SK-N-SH (cell line): ENCODE measurements around the gene PRAF2. TPM values are rescaled to one million over a fixed set of nuclear protein-coding genes. Genes with fewer than 3 reads are reported as not detected.

Experiments
- CTCF ChIA-PET: fragments of 300-600, 350-600 bp; formaldehyde crosslinking; extraction: SDS; loops from one replicate; lab custom pipeline; 2021; lab: Yijun Ruan, JAX
- POLR2A ChIA-PET: fragments of 350-600 bp; sonication (Branson Sonifier 250); formaldehyde crosslinking; extraction: SDS; loops from one replicate; lab custom pipeline; 2020; ENCODE audit warnings: antibody characterized with exemption, inconsistent platforms; lab: Yijun Ruan, JAX
- DNase-seq: peaks from one replicate; pipeline ENCODE4 v3.0.0; 2012
- H2AFZ ChIP-seq: fragments of 200-600 bp; sonication (generic); 2 replicates; pipeline ENCODE4 v1.8.1; 2016; ENCODE audit warnings: antibody characterized with exemption, mild to moderate bottlenecking, low read depth
- H3F3A ChIP-seq: fragments of 200-600 bp; sonication (generic); replicated peaks from 2 replicates; pipeline ENCODE3; 2016; ENCODE audit warnings: antibody characterized with exemption, mild to moderate bottlenecking; ENCODE audit not compliant: insufficient read depth
- H3K27ac ChIP-seq, 2 experiments: fragments of 200-500 bp in 1 of 2; fragments of 200-600 bp in 1 of 2; sonication (Bioruptor generic) in 1 of 2; sonication (generic), shearing (Covaris generic) in 1 of 2; 2 replicates each; pipeline versions ENCODE4 v1.5.1 to v1.6.1; 2014 to 2016; ENCODE audit warnings: low read depth in 2 of 2, inconsistent platforms in 1 of 2, low read length in 1 of 2, mild to moderate bottlenecking in 1 of 2, mixed read lengths in 1 of 2
- H3K27me3 ChIP-seq: fragments of 200-600 bp; sonication (generic), shearing (Covaris generic); 2 replicates; pipeline ENCODE4 v1.6.1; 2016; ENCODE audit warnings: mixed run types; ENCODE audit not compliant: insufficient read depth
- H3K36me3 ChIP-seq, 2 experiments: fragments of 200-500 bp in 1 of 2; fragments of 200-600 bp in 1 of 2; sonication (Bioruptor generic) in 1 of 2; sonication (generic) in 1 of 2; replicated peaks in 1 of 2; 2 replicates each; pipeline versions ENCODE3 to v1.5.1; 2014 to 2016; ENCODE audit warnings: low read length in 1 of 2, mild to moderate bottlenecking in 1 of 2; ENCODE audit not compliant: insufficient read depth in 2 of 2, control insufficient read depth in 1 of 2
- H3K4me1 ChIP-seq, 2 experiments: fragments of 200-500 bp in 1 of 2; fragments of 200-600 bp in 1 of 2; sonication (Bioruptor generic) in 1 of 2; sonication (generic), shearing (Covaris generic) in 1 of 2; 2 replicates each; pipeline versions ENCODE4 v1.5.1 to v1.6.1; 2014 to 2016; ENCODE audit warnings: low read depth in 1 of 2, low read length in 1 of 2, mixed run types in 1 of 2; ENCODE audit not compliant: insufficient read depth in 2 of 2, control insufficient read depth in 1 of 2
- H3K4me2 ChIP-seq: fragments of 200-600 bp; sonication (generic), shearing (Covaris generic); 2 replicates; pipeline ENCODE4 v1.6.1; 2017; ENCODE audit warnings: mixed run types
- H3K4me3 ChIP-seq, 2 experiments: fragments of 200-500 bp in 1 of 2; fragments of 200-600 bp in 1 of 2; sonication (Bioruptor generic) in 1 of 2; sonication (generic), shearing (Covaris generic) in 1 of 2; 2 replicates each; pipeline versions ENCODE4 v1.5.1 to v1.8.1; 2014 to 2016; ENCODE audit warnings: low read depth in 2 of 2, inconsistent platforms in 1 of 2, low read length in 1 of 2, mild to moderate bottlenecking in 1 of 2, mixed read lengths in 1 of 2, moderate library complexity in 1 of 2
- H3K79me2 ChIP-seq: fragments of 200-600 bp; sonication (generic); 2 replicates; pipeline ENCODE4 v1.8.1; 2017; ENCODE audit warnings: mild to moderate bottlenecking; ENCODE audit not compliant: insufficient read depth
- H3K9ac ChIP-seq: fragments of 200-600 bp; sonication (generic); 2 replicates; pipeline ENCODE4 v1.6.1; 2017; ENCODE audit warnings: mixed run types
- H3K9me2 ChIP-seq: fragments of 200-600 bp; sonication (generic); 2 replicates; pipeline ENCODE4 v1.6.1; 2017; ENCODE audit warnings: mixed run types
- H3K9me3 ChIP-seq: fragments of 200-600 bp; sonication (generic); 2 replicates; pipeline ENCODE4 v1.6.1; 2017; ENCODE audit warnings: mixed run types, mild to moderate bottlenecking, moderate library complexity
- H4K20me1 ChIP-seq: fragments of 200-600 bp; sonication (generic); 2 replicates; pipeline ENCODE4 v1.6.1; 2017; ENCODE audit warnings: mild to moderate bottlenecking, mixed run types; ENCODE audit not compliant: insufficient read depth
- GATA2 ChIP-seq: sonication (generic); formaldehyde crosslinking; IDR thresholded peaks from 2 replicates; pipeline ENCODE4 v1.5.0; 2020; ENCODE audit warnings: mild to moderate bottlenecking, missing genetic modification reagents
- JUND ChIP-seq: IDR thresholded peaks from 2 replicates; pipeline ENCODE4 v1.4.0; 2012
- TEAD4 ChIP-seq: IDR thresholded peaks from 2 replicates; pipeline ENCODE4 v1.4.0; 2012; ENCODE audit warnings: mild to moderate bottlenecking, borderline replicate concordance; ENCODE audit not compliant: insufficient read depth
- WGBS: methylation state at CpG from one replicate; pipeline ENCODE4 v1.1.6; 2017; ENCODE audit warnings: low lambda C conversion rate; 5-methylcytosine and 5-hydroxymethylcytosine counted together
- polyA plus RNA-seq, 3 experiments: library from polyadenylated mRNA; depleted of rRNA; stranded (reverse); fragments of >200 nt; gene quantifications; 2 replicates each; pipeline ENCODE4 v1.2.3, GENCODE V29; 2012
- small RNA-seq, 7 experiments: library from RNA; depleted of rRNA; stranded (forward); fragments of <200 nt; gene quantifications; one replicate each; pipeline ENCODE3, GENCODE V24; 2012

PRAF2 gene
- polyA plus RNA-seq, 1 of the 3 experiments (the other 2 are of a cell fraction), result 91.9 TPM

DNA sequence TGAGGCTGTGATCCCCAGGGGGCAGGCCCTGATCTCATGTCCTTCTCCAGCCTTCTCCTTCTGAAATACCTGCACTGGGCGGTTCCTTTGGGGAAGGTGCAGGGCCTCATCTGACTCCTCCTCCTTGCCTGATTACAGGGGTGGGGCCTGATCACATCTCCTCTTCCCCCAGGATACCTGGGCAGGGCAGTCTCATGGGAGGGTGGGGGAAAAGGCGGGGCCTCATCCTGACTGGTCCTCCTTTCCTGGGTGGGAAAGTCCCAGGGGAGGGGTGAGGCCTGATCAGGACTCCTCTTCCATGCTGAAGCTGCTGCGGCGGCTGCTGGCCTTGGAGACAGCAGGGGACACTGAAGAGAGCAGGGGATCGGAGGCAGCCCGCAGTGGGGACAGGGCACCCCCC is 43.9 kb downstream of the PRAF2 start:
- H2AFZ ChIP-seq, result no peak overlapping the region
- ChIA-PET CTCF (no interaction called here), POLR2A (no interaction called here)
- peaks cover 0 to 8% of the 10 kb centered on the region in 2 experiments for H3K36me3 ChIP-seq
- no peaks in the 10 kb centered on the region for H3K9me2 ChIP-seq
- no peak overlapping the region for H3K4me2 ChIP-seq
- H3K4me3 ChIP-seq, result no peak overlapping the region
- no peak overlapping the region for H3K27ac ChIP-seq
- no peaks in the 10 kb centered on the region for H3K9me3 ChIP-seq
- peaks cover 4% of the 10 kb centered on the region; the same call in 1 of the 2 replicates for H3K79me2 ChIP-seq
- 92% methylated on average over 2 of the region's 6 CpGs for WGBS
- H3K4me1 ChIP-seq, result no peaks in the 10 kb centered on the region
- H3F3A ChIP-seq, result no peaks in the 10 kb centered on the region
- TF ChIP-seq JUND (no peak), TEAD4 (no peak), GATA2 (CRISPR knock-in tag) (no peak)
- no peak for DNase-seq
- no peak overlapping the region for H3K9ac ChIP-seq
- no peaks in the 10 kb centered on the region for H4K20me1 ChIP-seq
- no peaks in the 10 kb centered on the region; the same call in 1 of the 2 replicates for H3K27me3 ChIP-seq

Small RNA genes within 50 kb of the gene (small RNA-seq; reads per million reads assigned to genes)
- gene RNU4-52P, result 0 reads per million in 7 experiments

Other genes with a start within 250 kb of the PRAF2 start
- gene ERAS, start 247.5 kb downstream of the PRAF2 start, polyA plus RNA-seq (2012; rRNA removed), result 0.03 and 0.06 TPM in 2 replicates
- 24.8 and 35.0 TPM in 2 replicates for gene PCSK1N, start 238.4 kb downstream of the PRAF2 start, polyA plus RNA-seq (2012; rRNA removed)
- gene TIMM17B, start 176.2 kb downstream of the PRAF2 start, polyA plus RNA-seq (2012; rRNA removed), result 81.0 and 87.0 TPM in 2 replicates
- gene PQBP1, start 176.1 kb downstream of the PRAF2 start, polyA plus RNA-seq (2012; rRNA removed), result 67.2 and 113 TPM in 2 replicates
- gene SLC35A2, start 162.4 kb downstream of the PRAF2 start, polyA plus RNA-seq (2012; rRNA removed), result 71.3 and 79.3 TPM in 2 replicates
- 12.3 and 14.5 TPM in 2 replicates for gene PIM2, start 155.0 kb downstream of the PRAF2 start, polyA plus RNA-seq (2012; rRNA removed)
- 90.4 and 97.0 TPM in 2 replicates for gene OTUD5, start 116.4 kb downstream of the PRAF2 start, polyA plus RNA-seq (2012; rRNA removed)
- 0.99 and 1.2 TPM in 2 replicates for gene KCND1, start 102.2 kb downstream of the PRAF2 start, polyA plus RNA-seq (2012; rRNA removed)
- gene GRIPAP1, start 71.7 kb downstream of the PRAF2 start, polyA plus RNA-seq (2012; rRNA removed), result 63.6 and 66.9 TPM in 2 replicates
- gene TFE3, start 30.6 kb downstream of the PRAF2 start, polyA plus RNA-seq (2012; rRNA removed), result 14.0 and 14.6 TPM in 2 replicates
- 1.6 and 2.1 TPM in 2 replicates for gene CCDC120, start 15.0 kb downstream of the PRAF2 start, polyA plus RNA-seq (2012; rRNA removed)
- gene WDR45, start 5.9 kb upstream of the PRAF2 start, polyA plus RNA-seq (2012; rRNA removed), result 108 and 129 TPM in 2 replicates
- gene GPKOW, start 49.7 kb upstream of the PRAF2 start, polyA plus RNA-seq (2012; rRNA removed), result 33.6 and 36.7 TPM in 2 replicates
- gene MAGIX, start 88.8 kb upstream of the PRAF2 start, polyA plus RNA-seq (2012; rRNA removed), result 0.78 and 1.1 TPM in 2 replicates
- 95.7 and 146 TPM in 2 replicates for gene PLP2, start 97.9 kb upstream of the PRAF2 start, polyA plus RNA-seq (2012; rRNA removed)
- 0.07 TPM in 1 of 2 replicates, not detected in the other for gene PRICKLE3, start 112.4 kb upstream of the PRAF2 start, polyA plus RNA-seq (2012; rRNA removed)
- 0.76 and 0.93 TPM in 2 replicates for gene SYP, start 126.2 kb upstream of the PRAF2 start, polyA plus RNA-seq (2012; rRNA removed)
- not detected in 2 replicates for gene CACNA1F, start 159.3 kb upstream of the PRAF2 start, polyA plus RNA-seq (2012; rRNA removed)
- gene CCDC22, start 161.5 kb upstream of the PRAF2 start, polyA plus RNA-seq (2012; rRNA removed), result 7.5 TPM in 2 replicates
- gene FOXP3, start 190.7 kb upstream of the PRAF2 start, polyA plus RNA-seq (2012; rRNA removed), result 0.12 TPM in 1 of 2 replicates, not detected in the other
- gene PPP1R3F, start 195.8 kb upstream of the PRAF2 start, polyA plus RNA-seq (2012; rRNA removed), result 4.2 and 6.2 TPM in 2 replicates
- gene GAGE10, start 229.6 kb upstream of the PRAF2 start, polyA plus RNA-seq (2012; rRNA removed), result not detected in 2 replicates
- not detected in 2 replicates for gene GAGE12J, start 248.0 kb upstream of the PRAF2 start, polyA plus RNA-seq (2012; rRNA removed)